Measurements from ENCODE around the gene SLC5A2. TPM values are rescaled to one million over a fixed set of nuclear protein-coding genes. Genes with fewer than 3 reads are reported as not detected.

SLC5A2 gene
- total RNA-seq, 1 donor, result under 0.01 TPM

- H3K4me3 ChIP-seq (ENCODE audit: low read depth, low read length), result peak within 1 kb of the TSS; percentile 90
- DNase-seq (ENCODE audit: low read depth), result peak; percentile 89
- TF ChIP-seq CTCF (IDR thresholded peaks at IDR 0.05; ENCODE audit: insufficient read depth, low read depth, low read length), result no peak
Observed at GRCh38 chr16:31471875-31472708, 10.8 kb upstream of the SLC5A2 start, which contains the start of gene TGFB1I1. TSS of gene TGFB1I1 (plus strand) at chr16:31472152. CDS start at chr16:31472189, 37 bp downstream.

- TF ChIP-seq CTCF (IDR thresholded peaks at IDR 0.05; ENCODE audit: insufficient read depth, low read depth, low read length), result peak; percentile 80
- peak overlapping the region; percentile 90 for H3K4me3 ChIP-seq (ENCODE audit: low read depth, low read length)
Observed at GRCh38 chr16:31472709-31473203, 10.2 kb upstream of the SLC5A2 start.

GRCh38 chr16:31473264-31473984 lies 9.5 kb upstream of the SLC5A2 start:
- H3K4me3 ChIP-seq (ENCODE audit: low read depth, low read length), result peak overlapping the region; percentile 90
- no peak for DNase-seq (ENCODE audit: low read depth)
- TF ChIP-seq CTCF (IDR thresholded peaks at IDR 0.05; ENCODE audit: insufficient read depth, low read depth, low read length), result no peak

More at GRCh38 chr16:31472709-31473203, 10.2 kb upstream of the SLC5A2 start:
- peak; percentile 93 for DNase-seq (ENCODE audit: low read depth)

- TF ChIP-seq CTCF (IDR thresholded peaks at IDR 0.05; ENCODE audit: insufficient read depth, low read depth, low read length), result no peak
- H3K4me3 ChIP-seq (ENCODE audit: low read depth, low read length), result no peak overlapping the region
- peak; percentile 62 for DNase-seq (ENCODE audit: low read depth)
Observed at GRCh38 chr16:31474173-31474714, 8.7 kb upstream of the SLC5A2 start.

GRCh38 chr16:31474773-31475738 lies 7.9 kb upstream of the SLC5A2 start:
- DNase-seq (ENCODE audit: low read depth), result no peak
- H3K4me3 ChIP-seq (ENCODE audit: low read depth, low read length), result no peak overlapping the region
- no peak for TF ChIP-seq CTCF (IDR thresholded peaks at IDR 0.05; ENCODE audit: insufficient read depth, low read depth, low read length)

- no peak overlapping the region for H3K4me3 ChIP-seq (ENCODE audit: low read depth, low read length)
- no peak for DNase-seq (ENCODE audit: low read depth)
- TF ChIP-seq CTCF (IDR thresholded peaks at IDR 0.05; ENCODE audit: insufficient read depth, low read depth, low read length), result no peak
Observed at GRCh38 chr16:31475946-31476302, 7.0 kb upstream of the SLC5A2 start.

All from fibroblast of villous mesenchyme (primary cell).